Measurements from ENCODE around the gene PYDC2. TPM values are rescaled to one million over a fixed set of nuclear protein-coding genes. Genes with fewer than 3 reads are reported as not detected.

PYDC2 gene
- total RNA-seq, 1 experiment from 2014 or later: not detected

GRCh38 chr3:191455257-191455952 is 5.6 kb upstream of the PYDC2 start:
- Histone ChIP-seq H3K9me2 (ENCODE audit: insufficient read depth) (no peaks in the 10 kb centered on the region), H2AFZ (no peak overlapping the region), H3K4me3 (no peak overlapping the region), H3K27ac (no peak overlapping the region), H3F3A (ENCODE audit: insufficient read depth, low read depth) (no peaks in the 10 kb centered on the region), H3K4me2 (peak overlapping the region; percentile 27), H4K20me1 (ENCODE audit: insufficient read depth) (no peaks in the 10 kb centered on the region), H3K4me1 (replicated peaks; ENCODE audit: insufficient read depth) (no peaks in the 10 kb centered on the region), H3K27me3 (ENCODE audit: insufficient read depth, low read depth) (no peaks in the 10 kb centered on the region), H3K36me3 (ENCODE audit: low read depth) (no peaks in the 10 kb centered on the region), H3K79me2 (ENCODE audit: low read depth) (no peaks in the 10 kb centered on the region), H3K9me3 (ENCODE audit: insufficient read depth, low read depth) (no peaks in the 10 kb centered on the region)
- ChIA-PET CTCF (no interaction called here), POLR2A (ENCODE audit: unreplicated experiment) (no interaction called here)
- intact Hi-C loops (cut with micrococcal nuclease; ENCODE audit: unreplicated experiment): no loop called here
- no peak for DNase-seq
- no TSS peak for BruUV-seq (replicated peaks)
- TF ChIP-seq EZH2 (IDR thresholded peaks at IDR 0.05; ENCODE audit: low read depth): no peak
- TF ChIP-seq CTCF (conservative IDR thresholded peaks at IDR 0.05): no peak

GRCh38 chr3:191460360-191460759 is 603 bp upstream of the PYDC2 start:
- no TSS peak for BruUV-seq (replicated peaks)
- POLR2A ChIA-PET (ENCODE audit: unreplicated experiment): no interaction called here
- CTCF ChIA-PET: no interaction called here
- Histone ChIP-seq H3K9me2 (ENCODE audit: insufficient read depth) (no peaks in the 10 kb centered on the region), H3K79me2 (ENCODE audit: low read depth) (no peaks in the 10 kb centered on the region), H3F3A (ENCODE audit: insufficient read depth, low read depth) (no peaks in the 10 kb centered on the region), H3K4me1 (replicated peaks; ENCODE audit: insufficient read depth) (no peaks in the 10 kb centered on the region), H4K20me1 (ENCODE audit: insufficient read depth) (no peaks in the 10 kb centered on the region), H3K36me3 (ENCODE audit: low read depth) (no peaks in the 10 kb centered on the region), H3K4me2 (no peak overlapping the region), H3K4me3 (no peak overlapping the region), H3K27me3 (ENCODE audit: insufficient read depth, low read depth) (no peaks in the 10 kb centered on the region), H3K27ac (no peak overlapping the region), H3K9me3 (ENCODE audit: insufficient read depth, low read depth) (no peaks in the 10 kb centered on the region), H2AFZ (no peak overlapping the region)
- intact Hi-C loops (cut with micrococcal nuclease; ENCODE audit: unreplicated experiment): no loop called here
- TF ChIP-seq CTCF (conservative IDR thresholded peaks at IDR 0.05) (no peak), EZH2 (IDR thresholded peaks at IDR 0.05; ENCODE audit: low read depth) (no peak)
- no peak for DNase-seq

GRCh38 chr3:191470080-191470479 is 9.1 kb downstream of the PYDC2 start:
- BruUV-seq (replicated peaks): no TSS peak
- CTCF ChIA-PET: no interaction called here
- H3K4me1 ChIP-seq (replicated peaks; ENCODE audit: insufficient read depth): no peaks in the 10 kb centered on the region
- 0 out of 2 replicates have a peak, but pooled peaks cover 3% of the 10 kb centered on the region for H3K9me2 ChIP-seq (ENCODE audit: insufficient read depth)
- TF ChIP-seq CTCF (conservative IDR thresholded peaks at IDR 0.05) (no peak), EZH2 (IDR thresholded peaks at IDR 0.05; ENCODE audit: low read depth) (no peak)
- no peaks in the 10 kb centered on the region; the same call in 1 of the 2 replicates for H3K9me3 ChIP-seq (ENCODE audit: insufficient read depth, low read depth)
- H3K27ac ChIP-seq: no peak overlapping the region
- H3K36me3 ChIP-seq (ENCODE audit: low read depth): no peaks in the 10 kb centered on the region
- H4K20me1 ChIP-seq (ENCODE audit: insufficient read depth): no peaks in the 10 kb centered on the region
- DNase-seq: no peak
- intact Hi-C loops (cut with micrococcal nuclease; ENCODE audit: unreplicated experiment): no loop called here
- no peaks in the 10 kb centered on the region for H3K27me3 ChIP-seq (ENCODE audit: insufficient read depth, low read depth)
- H3K79me2 ChIP-seq (ENCODE audit: low read depth): no peaks in the 10 kb centered on the region
- H3F3A ChIP-seq (ENCODE audit: insufficient read depth, low read depth): no peaks in the 10 kb centered on the region
- H3K4me2 ChIP-seq: no peak overlapping the region
- no peak overlapping the region for H3K4me3 ChIP-seq
- H2AFZ ChIP-seq: peak overlapping the region; percentile 28; the same call in 1 of the 2 replicates
- POLR2A ChIA-PET (ENCODE audit: unreplicated experiment): no interaction called here
